ENCODE measurements around the gene CHAT.

CHAT gene

GRCh38 chr10:49612513-49613164, 1.2 kb upstream of the CHAT start:
- DNase-seq = no peak

GRCh38 chr10:49613165-49613881, 514 bp upstream of the CHAT start:
- no peak for DNase-seq

GRCh38 chr10:49614242-49615198, 683 bp downstream of the CHAT start:
- no peak for DNase-seq

- DNase-seq = no peak
Measured at GRCh38 chr10:49615213-49615612, 1.4 kb downstream of the CHAT start.

- no peak for DNase-seq
Measured at GRCh38 chr10:49615721-49616120, 1.9 kb downstream of the CHAT start.

GRCh38 chr10:49616421-49617101, 2.7 kb downstream of the CHAT start:
- no peak for DNase-seq

- DNase-seq = no peak
Measured at GRCh38 chr10:49617121-49618020, 3.5 kb downstream of the CHAT start.

- DNase-seq = no peak
Measured at GRCh38 chr10:49618821-49619220, 5.0 kb downstream of the CHAT start.

GRCh38 chr10:49619613-49620012, 5.8 kb downstream of the CHAT start:
- no peak for DNase-seq

GRCh38 chr10:49620286-49620810, 6.5 kb downstream of the CHAT start:
- no peak for DNase-seq

GRCh38 chr10:49620841-49621378, 7.1 kb downstream of the CHAT start:
- DNase-seq = no peak

- no peak for DNase-seq
Measured at GRCh38 chr10:49621561-49621960, 7.7 kb downstream of the CHAT start.

- no peak for DNase-seq
Measured at GRCh38 chr10:49622426-49623425, 8.9 kb downstream of the CHAT start.

GRCh38 chr10:49624629-49625028, 10.8 kb downstream of the CHAT start:
- no peak for DNase-seq

- DNase-seq = no peak
Measured at GRCh38 chr10:49625411-49625810, 11.6 kb downstream of the CHAT start.

GRCh38 chr10:49627038-49627437, 13.2 kb downstream of the CHAT start:
- DNase-seq = no peak

- no peak for DNase-seq
Measured at GRCh38 chr10:49627644-49628247, 13.9 kb downstream of the CHAT start.

GRCh38 chr10:49628599-49628998, 14.8 kb downstream of the CHAT start:
- DNase-seq = no peak

GRCh38 chr10:49629431-49629881, 15.6 kb downstream of the CHAT start:
- DNase-seq = no peak
